K562 (cell line): ENCODE data around the gene MARCHF9. TPM values are rescaled to one million over a fixed set of nuclear protein-coding genes. Genes with fewer than 3 reads are reported as not detected.

Experiments used
- ATF6 ChIP-seq: sonication (generic); formaldehyde crosslinking; IDR thresholded peaks from 2 replicates; pipeline ENCODE4 v1.4.0; 2020; ENCODE audit warnings: mild to moderate bottlenecking, missing genetic modification reagents
- CBX3 ChIP-seq, 2 experiments: IDR thresholded peaks; 1 replicate in 1 of 2; 2 replicates in 1 of 2; pipeline ENCODE4 v1.6.1; 2012; ENCODE audit warnings: inconsistent platforms in 2 of 2, low read length in 2 of 2, borderline replicate concordance in 1 of 2, control low read depth in 1 of 2
- CHAMP1 ChIP-seq: fragments of 450-650 bp; IDR thresholded peaks from 2 replicates; pipeline ENCODE4 v1.6.1; 2016; ENCODE audit warnings: mild to moderate bottlenecking
- COPS2 ChIP-seq: fragments of 450-650 bp; conservative IDR thresholded peaks from 2 replicates; pipeline ENCODE4 v1.6.1; 2016; ENCODE audit warnings: mild to moderate bottlenecking, moderate library complexity
- HIVEP1 ChIP-seq: fragments of 250-450 bp; sonication (Bioruptor Pico); IDR thresholded peaks from 2 replicates; pipeline ENCODE4 v1.4.0; 2020; ENCODE audit warnings: mild to moderate bottlenecking
- KHSRP ChIP-seq: fragments of 450-650 bp; IDR thresholded peaks from 2 replicates; pipeline ENCODE4 v1.6.1; 2017
- KLF13 ChIP-seq: fragments of 450-650 bp; IDR thresholded peaks from 2 replicates; pipeline ENCODE4 v1.6.1; 2016; ENCODE audit warnings: missing genetic modification characterization, low read depth, mild to moderate bottlenecking, missing compliant biosample characterization, moderate library complexity, borderline replicate concordance
- MXD1 ChIP-seq: fragments of 250-450 bp; sonication (Bioruptor Pico); IDR thresholded peaks from 2 replicates; pipeline ENCODE4 v1.8.0; 2021; ENCODE audit warnings: borderline replicate concordance, mild to moderate bottlenecking, moderate library complexity; ENCODE audit not compliant: poor library complexity, severe bottlenecking
- NCOR1 ChIP-seq: fragments of 450-650 bp; IDR thresholded peaks from 2 replicates; pipeline ENCODE4 v1.6.1; 2016; ENCODE audit warnings: mild to moderate bottlenecking, moderate library complexity
- RBM14 ChIP-seq: fragments of 200-400 bp; formaldehyde crosslinking; IDR thresholded peaks from 2 replicates; pipeline ENCODE4 v1.6.1; 2018; ENCODE audit warnings: low read depth, mild to moderate bottlenecking, low read length, moderate library complexity, borderline replicate concordance; ENCODE audit not compliant: insufficient read depth
- SMARCE1 ChIP-seq: fragments of 450-650 bp; IDR thresholded peaks from 2 replicates; pipeline ENCODE4 v1.7.1; 2016; ENCODE audit warnings: mild to moderate bottlenecking
- TRIM24 ChIP-seq, 2 experiments: fragments of 450-650 bp; IDR thresholded peaks; 2 replicates each; pipeline ENCODE4 v1.6.1; 2016
- ZNF23 ChIP-seq: fragments of 250-450 bp; sonication (Bioruptor Pico); IDR thresholded peaks from 2 replicates; pipeline ENCODE4 v1.4.0; 2020; ENCODE audit warnings: mild to moderate bottlenecking
- ZNF354B ChIP-seq: fragments of 250-450 bp; sonication (Bioruptor Pico); IDR thresholded peaks from 2 replicates; pipeline ENCODE4 v1.4.0; 2020
- ZNF57 ChIP-seq: fragments of 450-650 bp; formaldehyde crosslinking; IDR thresholded peaks from 2 replicates; pipeline ENCODE4 v1.4.0; 2020; ENCODE audit warnings: mild to moderate bottlenecking, moderate library complexity
- polyA plus RNA-seq, 8 experiments: library from polyadenylated mRNA; depleted of rRNA in 4 of 8; stranded (reverse) in 5 of 8; unstranded in 3 of 8; fragments of >200 nt; fragmentation: Nextera tagmentation in 2 of 8; fragmentation: Illumina TruSeq in 1 of 8; extraction: Ambion mirVana in 2 of 8; extraction: Trizol in 1 of 8; gene quantifications; 2 replicates each; pipeline versions ENCODE4 v1.2.1 to v1.2.3, GENCODE V29; 2011 to 2014; ENCODE audit warnings: inconsistent platforms in 1 of 8, missing spikeins in 1 of 8
- total RNA-seq, 7 experiments: library from RNA; depleted of rRNA in 6 of 7; stranded (reverse); fragments of >200 nt in 6 of 7; fragmentation: Illumina TruSeq in 2 of 7; extraction: Trizol in 2 of 7; gene quantifications; 2 replicates each; pipeline versions ENCODE4 v1.2.1 to v1.2.3, GENCODE V29; 2011 to 2021; ENCODE audit warnings: low replicate concordance in 1 of 7
- TF ChIP-seq, protein P1 (sequence below): fragments of 250-450 bp; sonication (Bioruptor Pico); IDR thresholded peaks from 2 replicates; pipeline ENCODE4 v1.4.0; 2020; ENCODE audit warnings: mild to moderate bottlenecking, moderate library complexity, borderline replicate concordance

Gene MARCHF9
- total and polyA plus RNA-seq, 9 of the 15 experiments (the other 6 are each of a cell fraction or from before 2014, with no cell fraction given) = 0.80 to 12.4 (median 6.2) TPM

DNA sequence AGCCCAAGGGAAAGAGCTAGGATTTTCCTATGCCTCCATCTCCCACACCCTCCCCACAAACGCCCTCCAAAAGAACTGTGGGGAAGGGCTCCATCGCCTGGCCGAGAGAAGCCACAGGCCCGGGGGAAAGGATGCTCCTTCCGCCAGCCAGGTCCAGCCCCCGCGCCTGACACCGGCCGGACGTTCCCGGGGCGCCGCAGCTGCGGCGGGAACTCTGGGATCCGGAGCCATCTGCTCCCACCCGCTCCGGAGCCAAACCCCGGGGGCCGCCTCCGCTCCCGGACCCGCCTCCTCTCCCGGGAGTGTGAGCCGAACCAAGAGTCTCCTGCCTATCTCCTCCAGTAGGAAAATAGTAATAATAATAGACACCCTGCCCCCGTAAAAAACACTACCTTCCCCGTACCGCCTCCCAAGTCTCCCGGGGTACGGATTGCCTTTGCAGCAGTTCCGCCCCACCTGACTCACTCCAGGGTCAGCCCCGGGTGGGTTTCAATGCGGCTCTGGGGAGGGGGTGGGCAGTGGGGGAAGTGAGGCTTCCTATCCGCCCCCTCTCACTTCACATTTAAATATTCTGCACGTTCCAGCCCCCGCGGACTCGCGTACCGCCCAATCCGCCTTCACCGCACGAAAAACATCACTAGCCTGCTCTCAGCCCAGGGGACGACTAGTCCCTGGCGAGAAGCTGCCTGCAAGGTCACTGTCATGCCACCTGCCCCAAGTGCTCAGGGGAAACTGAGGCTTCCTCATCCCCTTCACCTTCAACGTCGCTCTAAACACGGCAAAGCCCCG lies 18.8 kb upstream of the MARCHF9 start (continued):
- TF ChIP-seq CBX3 (IDR thresholded peaks at IDR 0.05; ENCODE audit: borderline replicate concordance in 1 of 2, low read length in 2 of 2) (peak in 1 of 2 experiments; percentile 23; a peak in 1 of 3 replicates), ATF6 (CRISPR knock-in tag) (no peak), NCOR1 (no peak), ZNF354B (no peak), CHAMP1 (no peak), COPS2 (no peak), MXD1 (no peak), TRIM24 (IDR thresholded peaks at IDR 0.05) (peak in 1 of 2 experiments; percentile 31; a peak in 1 of 4 replicates), SMARCE1 (no peak), HIVEP1 (CRISPR knock-in tag) (no peak), RBM14 (no peak), KHSRP (no peak), KLF13 (tag) (no peak), ZNF23 (no peak), ZNF57 (no peak)
- TF ChIP-seq, protein P1, sequence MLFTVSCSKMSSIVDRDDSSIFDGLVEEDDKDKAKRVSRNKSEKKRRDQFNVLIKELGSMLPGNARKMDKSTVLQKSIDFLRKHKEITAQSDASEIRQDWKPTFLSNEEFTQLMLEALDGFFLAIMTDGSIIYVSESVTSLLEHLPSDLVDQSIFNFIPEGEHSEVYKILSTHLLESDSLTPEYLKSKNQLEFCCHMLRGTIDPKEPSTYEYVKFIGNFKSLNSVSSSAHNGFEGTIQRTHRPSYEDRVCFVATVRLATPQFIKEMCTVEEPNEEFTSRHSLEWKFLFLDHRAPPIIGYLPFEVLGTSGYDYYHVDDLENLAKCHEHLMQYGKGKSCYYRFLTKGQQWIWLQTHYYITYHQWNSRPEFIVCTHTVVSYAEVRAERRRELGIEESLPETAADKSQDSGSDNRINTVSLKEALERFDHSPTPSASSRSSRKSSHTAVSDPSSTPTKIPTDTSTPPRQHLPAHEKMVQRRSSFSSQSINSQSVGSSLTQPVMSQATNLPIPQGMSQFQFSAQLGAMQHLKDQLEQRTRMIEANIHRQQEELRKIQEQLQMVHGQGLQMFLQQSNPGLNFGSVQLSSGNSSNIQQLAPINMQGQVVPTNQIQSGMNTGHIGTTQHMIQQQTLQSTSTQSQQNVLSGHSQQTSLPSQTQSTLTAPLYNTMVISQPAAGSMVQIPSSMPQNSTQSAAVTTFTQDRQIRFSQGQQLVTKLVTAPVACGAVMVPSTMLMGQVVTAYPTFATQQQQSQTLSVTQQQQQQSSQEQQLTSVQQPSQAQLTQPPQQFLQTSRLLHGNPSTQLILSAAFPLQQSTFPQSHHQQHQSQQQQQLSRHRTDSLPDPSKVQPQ = no peak
